ENCODE data around the gene EML2.

- no peak for TF ChIP-seq EP300 (IDR thresholded peaks at IDR 0.05; ENCODE audit: low read depth)
- TF ChIP-seq CTCF (IDR thresholded peaks at IDR 0.05) = no peak
- no peak for TF ChIP-seq POLR2A (IDR thresholded peaks at IDR 0.05)
Observed at GRCh38 chr19:45682117-45682516, 42.9 kb upstream of the EML2 start.

Data from transverse colon (tissue), 3 donors.